Measurements from ENCODE around the gene NAA35.

NAA35 gene
- 31.3 to 40.3 (median 33.1) reads per million in 3 donors for total RNA-seq

- Histone ChIP-seq H3K36me3 (ENCODE audit: control insufficient read depth, insufficient read depth, low read length) (peaks cover 3% of the 10 kb centered on the region), H3K4me3 (ENCODE audit: insufficient read depth, low read depth, low read length, poor library complexity, severe bottlenecking) (peak within 1 kb of the TSS; percentile 96), H3K27me3 (replicated peaks; ENCODE audit: control insufficient read depth, insufficient read depth, low read length, poor library complexity, severe bottlenecking) (no peaks in the 10 kb centered on the region), H3K27ac (ENCODE audit: insufficient read depth, low read length, poor library complexity, severe bottlenecking) (peak within 1 kb of the TSS; percentile 90), H3K4me1 (ENCODE audit: control insufficient read depth, insufficient read depth, low read length, poor library complexity, severe bottlenecking) (peaks cover 16% of the 10 kb centered on the region), H3K9me3 (ENCODE audit: control insufficient read depth, low read length) (no peaks in the 10 kb centered on the region)
- DNase-seq: peak; percentile 98 to 99 (median 99)
Measured at GRCh38 chr9:85940832-85941621, at the start of gene NAA35. TSS of gene NAA35 (plus strand) at chr9:85941146. CDS start at chr9:85942160, 1,014 bp downstream.

- no peaks in the 10 kb centered on the region for H3K27me3 ChIP-seq (replicated peaks; ENCODE audit: control insufficient read depth, insufficient read depth, low read length, poor library complexity, severe bottlenecking)
- H3K36me3 ChIP-seq (ENCODE audit: control insufficient read depth, insufficient read depth, low read length): no peaks in the 10 kb centered on the region
- no peak overlapping the region for H3K4me3 ChIP-seq (ENCODE audit: insufficient read depth, low read depth, low read length, poor library complexity, severe bottlenecking)
- no peak for DNase-seq
- H3K4me1 ChIP-seq (ENCODE audit: control insufficient read depth, insufficient read depth, low read length, poor library complexity, severe bottlenecking): no peaks in the 10 kb centered on the region
- no peaks in the 10 kb centered on the region for H3K9me3 ChIP-seq (ENCODE audit: control insufficient read depth, low read length)
- no peak overlapping the region for H3K27ac ChIP-seq (ENCODE audit: insufficient read depth, low read length, poor library complexity, severe bottlenecking)
Measured at GRCh38 chr9:85892401-85892800, 48.5 kb upstream of the NAA35 start.

- H3K9me3 ChIP-seq (ENCODE audit: control insufficient read depth, low read length): no peaks in the 10 kb centered on the region
Measured at GRCh38 chr9:85895685-85896084, 45.3 kb upstream of the NAA35 start.

GRCh38 chr9:85897848-85898247, 43.1 kb upstream of the NAA35 start:
- Histone ChIP-seq H3K4me1 (ENCODE audit: control insufficient read depth, insufficient read depth, low read length, poor library complexity, severe bottlenecking) (no peaks in the 10 kb centered on the region), H3K27me3 (replicated peaks; ENCODE audit: control insufficient read depth, insufficient read depth, low read length, poor library complexity, severe bottlenecking) (no peaks in the 10 kb centered on the region), H3K9me3 (ENCODE audit: control insufficient read depth, low read length) (no peaks in the 10 kb centered on the region), H3K27ac (ENCODE audit: insufficient read depth, low read length, poor library complexity, severe bottlenecking) (no peak overlapping the region), H3K4me3 (ENCODE audit: insufficient read depth, low read depth, low read length, poor library complexity, severe bottlenecking) (no peak overlapping the region), H3K36me3 (ENCODE audit: control insufficient read depth, insufficient read depth, low read length) (no peaks in the 10 kb centered on the region)
- DNase-seq: no peak

More at GRCh38 chr9:85895685-85896084, 45.3 kb upstream of the NAA35 start:
- no peaks in the 10 kb centered on the region for H3K36me3 ChIP-seq (ENCODE audit: control insufficient read depth, insufficient read depth, low read length)
- H3K27ac ChIP-seq (ENCODE audit: insufficient read depth, low read length, poor library complexity, severe bottlenecking): no peak overlapping the region
- no peak for DNase-seq
- H3K4me1 ChIP-seq (ENCODE audit: control insufficient read depth, insufficient read depth, low read length, poor library complexity, severe bottlenecking): no peaks in the 10 kb centered on the region
- H3K27me3 ChIP-seq (replicated peaks; ENCODE audit: control insufficient read depth, insufficient read depth, low read length, poor library complexity, severe bottlenecking): no peaks in the 10 kb centered on the region
- no peak overlapping the region for H3K4me3 ChIP-seq (ENCODE audit: insufficient read depth, low read depth, low read length, poor library complexity, severe bottlenecking)

GRCh38 chr9:85898332-85898731, 42.6 kb upstream of the NAA35 start:
- DNase-seq: no peak
- H3K4me3 ChIP-seq (ENCODE audit: insufficient read depth, low read depth, low read length, poor library complexity, severe bottlenecking): no peak overlapping the region
- no peaks in the 10 kb centered on the region for H3K36me3 ChIP-seq (ENCODE audit: control insufficient read depth, insufficient read depth, low read length)

GRCh38 chr9:85899388-85899787, 41.6 kb upstream of the NAA35 start:
- no peaks in the 10 kb centered on the region for H3K4me1 ChIP-seq (ENCODE audit: control insufficient read depth, insufficient read depth, low read length, poor library complexity, severe bottlenecking)
- no peak overlapping the region for H3K4me3 ChIP-seq (ENCODE audit: insufficient read depth, low read depth, low read length, poor library complexity, severe bottlenecking)
- H3K27me3 ChIP-seq (replicated peaks; ENCODE audit: control insufficient read depth, insufficient read depth, low read length, poor library complexity, severe bottlenecking): no peaks in the 10 kb centered on the region
- no peaks in the 10 kb centered on the region for H3K36me3 ChIP-seq (ENCODE audit: control insufficient read depth, insufficient read depth, low read length)
- H3K27ac ChIP-seq (ENCODE audit: insufficient read depth, low read length, poor library complexity, severe bottlenecking): no peak overlapping the region
- H3K9me3 ChIP-seq (ENCODE audit: control insufficient read depth, low read length): no peaks in the 10 kb centered on the region
- no peak for DNase-seq

More at GRCh38 chr9:85898332-85898731, 42.6 kb upstream of the NAA35 start:
- H3K27me3 ChIP-seq (replicated peaks; ENCODE audit: control insufficient read depth, insufficient read depth, low read length, poor library complexity, severe bottlenecking): no peaks in the 10 kb centered on the region
- no peaks in the 10 kb centered on the region for H3K9me3 ChIP-seq (ENCODE audit: control insufficient read depth, low read length)
- H3K27ac ChIP-seq (ENCODE audit: insufficient read depth, low read length, poor library complexity, severe bottlenecking): no peak overlapping the region
- no peaks in the 10 kb centered on the region for H3K4me1 ChIP-seq (ENCODE audit: control insufficient read depth, insufficient read depth, low read length, poor library complexity, severe bottlenecking)

- Histone ChIP-seq H3K9me3 (ENCODE audit: control insufficient read depth, low read length) (no peaks in the 10 kb centered on the region), H3K27ac (ENCODE audit: insufficient read depth, low read length, poor library complexity, severe bottlenecking) (no peak overlapping the region), H3K4me1 (ENCODE audit: control insufficient read depth, insufficient read depth, low read length, poor library complexity, severe bottlenecking) (no peaks in the 10 kb centered on the region), H3K27me3 (replicated peaks; ENCODE audit: control insufficient read depth, insufficient read depth, low read length, poor library complexity, severe bottlenecking) (no peaks in the 10 kb centered on the region), H3K4me3 (ENCODE audit: insufficient read depth, low read depth, low read length, poor library complexity, severe bottlenecking) (no peak overlapping the region), H3K36me3 (ENCODE audit: control insufficient read depth, insufficient read depth, low read length) (no peaks in the 10 kb centered on the region)
- peak in 1 of 3 donors; percentile 9 for DNase-seq
Measured at GRCh38 chr9:85900504-85901201, 40.3 kb upstream of the NAA35 start.

GRCh38 chr9:85904975-85905374, 36.0 kb upstream of the NAA35 start:
- H3K27ac ChIP-seq (ENCODE audit: insufficient read depth, low read length, poor library complexity, severe bottlenecking): no peak overlapping the region
- no peaks in the 10 kb centered on the region for H3K36me3 ChIP-seq (ENCODE audit: control insufficient read depth, insufficient read depth, low read length)
- H3K4me1 ChIP-seq (ENCODE audit: control insufficient read depth, insufficient read depth, low read length, poor library complexity, severe bottlenecking): no peaks in the 10 kb centered on the region
- no peaks in the 10 kb centered on the region for H3K9me3 ChIP-seq (ENCODE audit: control insufficient read depth, low read length)
- no peak for DNase-seq
- no peaks in the 10 kb centered on the region for H3K27me3 ChIP-seq (replicated peaks; ENCODE audit: control insufficient read depth, insufficient read depth, low read length, poor library complexity, severe bottlenecking)
- H3K4me3 ChIP-seq (ENCODE audit: insufficient read depth, low read depth, low read length, poor library complexity, severe bottlenecking): no peak overlapping the region

GRCh38 chr9:85905957-85906356, 35.0 kb upstream of the NAA35 start:
- Histone ChIP-seq H3K27ac (ENCODE audit: insufficient read depth, low read length, poor library complexity, severe bottlenecking) (no peak overlapping the region), H3K9me3 (ENCODE audit: control insufficient read depth, low read length) (no peaks in the 10 kb centered on the region), H3K4me1 (ENCODE audit: control insufficient read depth, insufficient read depth, low read length, poor library complexity, severe bottlenecking) (no peaks in the 10 kb centered on the region), H3K36me3 (ENCODE audit: control insufficient read depth, insufficient read depth, low read length) (no peaks in the 10 kb centered on the region), H3K4me3 (ENCODE audit: insufficient read depth, low read depth, low read length, poor library complexity, severe bottlenecking) (no peak overlapping the region), H3K27me3 (replicated peaks; ENCODE audit: control insufficient read depth, insufficient read depth, low read length, poor library complexity, severe bottlenecking) (no peaks in the 10 kb centered on the region)
- no peak for DNase-seq

GRCh38 chr9:85909390-85909789, 31.6 kb upstream of the NAA35 start:
- H3K9me3 ChIP-seq (ENCODE audit: control insufficient read depth, low read length): no peaks in the 10 kb centered on the region
- DNase-seq: no peak
- H3K36me3 ChIP-seq (ENCODE audit: control insufficient read depth, insufficient read depth, low read length): no peaks in the 10 kb centered on the region
- no peaks in the 10 kb centered on the region for H3K4me1 ChIP-seq (ENCODE audit: control insufficient read depth, insufficient read depth, low read length, poor library complexity, severe bottlenecking)
- no peak overlapping the region for H3K27ac ChIP-seq (ENCODE audit: insufficient read depth, low read length, poor library complexity, severe bottlenecking)
- H3K4me3 ChIP-seq (ENCODE audit: insufficient read depth, low read depth, low read length, poor library complexity, severe bottlenecking): no peak overlapping the region
- H3K27me3 ChIP-seq (replicated peaks; ENCODE audit: control insufficient read depth, insufficient read depth, low read length, poor library complexity, severe bottlenecking): no peaks in the 10 kb centered on the region
